HL-60 (cell line): ENCODE results near the gene TMEM223.

ENCODE experiments used
- DNase-seq, 2 experiments: peaks; one replicate each; pipeline ENCODE4 v3.0.0-alpha.2; 2010 to 2020; ENCODE audit warnings: low read depth in 1 of 2, low spot score in 1 of 2
- H3K27ac ChIP-seq: fragments of 250-450 bp; sonication (Bioruptor Pico); replicated peaks from 2 replicates; pipeline ENCODE4 v1.5.1; 2020; ENCODE audit warnings: mild to moderate bottlenecking, moderate library complexity
- H3K27me3 ChIP-seq: fragments of 250-450 bp; sonication (Bioruptor Pico); 2 replicates; pipeline ENCODE4 v1.5.1; 2021; ENCODE audit warnings: mild to moderate bottlenecking, moderate library complexity; ENCODE audit not compliant: insufficient read depth, poor library complexity, severe bottlenecking
- H3K4me3 ChIP-seq: replicated peaks from 2 replicates; pipeline ENCODE4 v1.5.1; 2011; ENCODE audit warnings: mild to moderate bottlenecking, control low read depth, low read length; ENCODE audit not compliant: insufficient read depth
- CTCF ChIP-seq: IDR thresholded peaks from one replicate; pipeline ENCODE4 v1.5.1; 2011; ENCODE audit warnings: low read length, control low read depth, inconsistent platforms; ENCODE audit not compliant: insufficient read depth
- GABPA ChIP-seq: IDR thresholded peaks from 2 replicates; pipeline ENCODE4 v1.6.1; 2012; ENCODE audit warnings: low read depth
- POLR2AphosphoS5 ChIP-seq: IDR thresholded peaks from 2 replicates; pipeline ENCODE4 v1.6.1; 2012; ENCODE audit warnings: low read depth
- REST ChIP-seq: IDR thresholded peaks from 2 replicates; pipeline ENCODE4 v1.6.1; 2012; ENCODE audit warnings: low read depth; ENCODE audit not compliant: insufficient replicate concordance
- SPI1 ChIP-seq: IDR thresholded peaks from 2 replicates; pipeline ENCODE4 v1.6.1; 2012; ENCODE audit warnings: low read depth, mild to moderate bottlenecking, borderline replicate concordance

Gene TMEM223

DNA sequence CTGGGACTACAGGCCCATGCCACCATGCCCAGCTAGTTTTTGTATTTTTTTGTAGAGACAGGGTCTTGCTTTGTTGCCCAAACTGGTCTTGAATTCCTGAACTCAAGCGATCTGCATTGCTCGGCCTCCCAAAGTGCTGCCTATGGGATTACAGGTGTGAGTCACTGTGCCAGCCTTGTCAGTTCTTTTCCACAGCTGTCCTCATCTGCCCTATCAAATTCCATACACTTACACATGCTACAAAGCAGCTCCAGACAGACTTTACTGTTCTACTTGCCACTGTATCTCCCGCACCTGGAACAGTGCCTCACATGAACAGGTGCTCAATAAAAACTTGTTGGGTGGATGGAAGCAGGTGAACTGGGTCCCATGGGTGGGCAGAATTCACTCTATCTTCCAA is 31.9 kb upstream of the TMEM223 start:
- TF ChIP-seq REST (no peak), CTCF (no peak), SPI1 (no peak), GABPA (no peak), POLR2AphosphoS5 (no peak)
- DNase-seq = no peak
- no peak overlapping the region for H3K27ac ChIP-seq

DNA sequence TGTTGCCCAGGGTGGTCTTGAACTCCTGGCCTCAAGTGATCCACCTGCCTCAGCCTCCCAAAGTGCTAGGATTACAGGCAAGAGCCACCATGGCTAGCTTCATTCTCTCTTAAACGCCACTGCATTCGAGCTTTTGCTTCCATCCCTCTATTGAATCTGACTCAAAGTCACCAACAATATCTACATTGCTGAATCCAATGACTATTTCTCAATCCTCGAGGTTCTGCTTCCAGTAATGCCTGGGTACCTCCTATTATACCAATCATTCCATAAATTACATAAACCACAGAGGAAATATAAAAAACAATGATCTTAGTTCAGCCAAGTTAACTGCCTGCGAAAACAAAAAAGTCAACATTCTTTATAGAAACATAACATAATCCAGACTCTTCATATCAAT is 25.3 kb upstream of the TMEM223 start:
- no peak for DNase-seq
- H3K27me3 ChIP-seq = no peaks in the 10 kb centered on the region
- peak overlapping the region; percentile 82 for H3K27ac ChIP-seq
- no peak overlapping the region for H3K4me3 ChIP-seq
- no peak for TF ChIP-seq GABPA
- no peak for TF ChIP-seq SPI1
- no peak for TF ChIP-seq CTCF
- TF ChIP-seq REST = no peak
- no peak for TF ChIP-seq POLR2AphosphoS5

More for the DNA sequence above, 31.9 kb upstream of the TMEM223 start:
- Histone ChIP-seq H3K27me3 (no peaks in the 10 kb centered on the region), H3K4me3 (no peak overlapping the region)

DNA sequence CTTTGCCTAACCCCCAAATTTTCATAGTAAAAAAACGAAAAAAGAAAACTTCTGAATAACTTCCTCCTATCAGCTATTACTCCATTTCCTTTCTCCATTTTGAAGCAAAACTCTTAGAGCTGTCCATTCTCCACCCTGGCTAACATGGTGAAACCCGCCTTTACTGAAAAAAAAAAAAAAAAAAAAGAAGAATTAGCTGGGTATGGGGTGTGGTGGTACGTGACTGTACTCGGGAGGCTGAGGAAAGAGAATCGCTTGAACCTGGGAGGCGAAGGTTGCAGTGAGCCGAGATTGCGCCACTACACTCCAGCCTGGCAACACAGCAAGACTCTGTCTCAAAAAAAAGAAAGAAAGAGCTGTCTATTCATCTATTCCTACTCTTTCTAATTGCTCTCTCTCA is 24.8 kb upstream of the TMEM223 start:
- no peak for TF ChIP-seq POLR2AphosphoS5
- TF ChIP-seq CTCF = no peak
- no peak for TF ChIP-seq REST
- TF ChIP-seq GABPA = no peak
- TF ChIP-seq SPI1 = no peak
- Histone ChIP-seq H3K27ac (peak overlapping the region; percentile 82), H3K4me3 (no peak overlapping the region), H3K27me3 (no peaks in the 10 kb centered on the region)
- DNase-seq = peak in 1 of 2 experiments; percentile 84
